Right atrium auricular region (tissue), 2 donors: Measurements from ENCODE around the gene TRMT11. TPM values are rescaled to one million over a fixed set of nuclear protein-coding genes. Genes with fewer than 3 reads are reported as not detected.

Experiments
- DNase-seq: peaks from one replicate; pipeline ENCODE4 v3.0.0-alpha.2; 2019; ENCODE audit warnings: low spot score
- H3K27ac ChIP-seq, 2 donors: fragments of 200-600 bp; sonication (generic); 1 replicate in 1 of 2; 2 replicates in 1 of 2; pipeline ENCODE4 v1.5.1; 2016 to 2019
- H3K27me3 ChIP-seq, 2 donors: fragments of 200-600 bp; sonication (generic); one replicate each; pipeline versions ENCODE4 v1.5.1 to v1.6.0; 2017 to 2019
- H3K36me3 ChIP-seq: fragments of 200-600 bp; sonication (generic); one replicate; pipeline ENCODE4 v1.5.1; 2016
- H3K4me1 ChIP-seq, 2 donors: fragments of 200-600 bp; sonication (generic); one replicate each; pipeline versions ENCODE4 v1.5.1 to v1.6.0; 2017 to 2019
- H3K4me3 ChIP-seq, 2 donors: fragments of 200-600 bp; sonication (generic); 1 replicate in 1 of 2; 2 replicates in 1 of 2; pipeline ENCODE4 v1.5.1; 2017 to 2019; ENCODE audit warnings: mild to moderate bottlenecking in 1 of 2, moderate library complexity in 1 of 2
- H3K9me3 ChIP-seq, 2 donors: fragments of 200-600 bp; sonication (generic); one replicate each; pipeline ENCODE4 v1.5.1; 2019
- total RNA-seq, 2 donors: library from RNA; depleted of rRNA; stranded (reverse); fragments of >200 nt; gene quantifications; one replicate each; pipeline ENCODE4 v1.1.0, GENCODE V29; 2016
- TF ChIP-seq, protein P1 (sequence below), 2 donors: fragments of 200-600 bp; sonication (generic); IDR thresholded peaks; one replicate each; pipeline ENCODE4 v1.5.1; 2019; ENCODE audit warnings: antibody characterized with exemption in 2 of 2

Gene TRMT11
- total RNA-seq, 2 donors from 2014 or later = 9.7 to 10.1 TPM

DNA sequence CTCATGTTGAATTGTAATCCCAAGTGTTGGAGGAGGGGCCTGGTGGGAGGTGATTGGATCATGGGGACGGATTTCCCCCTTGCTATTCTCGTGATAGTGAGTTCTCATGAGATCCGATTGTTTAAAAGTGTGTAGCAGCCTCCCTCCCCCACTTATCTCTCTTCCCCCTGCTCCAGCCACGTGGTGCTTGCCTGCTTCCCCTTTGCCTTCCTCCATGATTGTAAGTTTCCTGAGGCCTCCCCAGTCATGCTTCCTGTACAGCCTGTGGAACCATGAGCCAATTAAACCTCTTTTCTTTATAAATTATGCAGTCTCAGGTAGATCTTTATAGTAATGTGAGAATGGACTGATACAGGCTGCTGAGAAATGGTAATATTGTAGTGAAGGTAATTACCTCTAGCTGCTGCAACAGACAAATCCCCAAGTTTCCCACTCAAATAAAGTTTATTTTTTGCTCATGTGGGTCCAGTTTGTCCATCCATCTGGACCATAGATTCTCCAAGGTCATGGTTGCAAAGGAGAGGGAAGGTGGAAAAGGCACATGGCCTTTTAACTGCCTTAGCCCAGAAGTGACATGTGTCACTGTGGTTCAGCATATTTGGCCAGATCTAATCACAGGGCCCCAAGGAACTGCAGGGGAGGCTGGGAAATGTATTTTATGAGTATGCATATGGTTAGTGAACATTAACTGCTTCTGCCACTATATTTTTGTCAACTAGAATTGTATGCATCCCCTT, 89.2 kb downstream of the TRMT11 start:
- H3K27ac ChIP-seq = no peak overlapping the region
- DNase-seq = no peak
- no peak overlapping the region for H3K4me3 ChIP-seq
- no peaks in the 10 kb centered on the region for H3K9me3 ChIP-seq
- TF ChIP-seq, protein P1, sequence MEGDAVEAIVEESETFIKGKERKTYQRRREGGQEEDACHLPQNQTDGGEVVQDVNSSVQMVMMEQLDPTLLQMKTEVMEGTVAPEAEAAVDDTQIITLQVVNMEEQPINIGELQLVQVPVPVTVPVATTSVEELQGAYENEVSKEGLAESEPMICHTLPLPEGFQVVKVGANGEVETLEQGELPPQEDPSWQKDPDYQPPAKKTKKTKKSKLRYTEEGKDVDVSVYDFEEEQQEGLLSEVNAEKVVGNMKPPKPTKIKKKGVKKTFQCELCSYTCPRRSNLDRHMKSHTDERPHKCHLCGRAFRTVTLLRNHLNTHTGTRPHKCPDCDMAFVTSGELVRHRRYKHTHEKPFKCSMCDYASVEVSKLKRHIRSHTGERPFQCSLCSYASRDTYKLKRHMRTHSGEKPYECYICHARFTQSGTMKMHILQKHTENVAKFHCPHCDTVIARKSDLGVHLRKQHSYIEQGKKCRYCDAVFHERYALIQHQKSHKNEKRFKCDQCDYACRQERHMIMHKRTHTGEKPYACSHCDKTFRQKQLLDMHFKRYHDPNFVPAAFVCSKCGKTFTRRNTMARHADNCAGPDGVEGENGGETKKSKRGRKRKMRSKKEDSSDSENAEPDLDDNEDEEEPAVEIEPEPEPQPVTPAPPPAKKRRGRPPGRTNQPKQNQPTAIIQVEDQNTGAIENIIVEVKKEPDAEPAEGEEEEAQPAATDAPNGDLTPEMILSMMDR (IDR thresholded peaks at IDR 0.05) = no peak
- no peaks in the 10 kb centered on the region for H3K36me3 ChIP-seq
- H3K4me1 ChIP-seq = no peaks in the 10 kb centered on the region
- H3K27me3 ChIP-seq = no peaks in the 10 kb centered on the region

DNA sequence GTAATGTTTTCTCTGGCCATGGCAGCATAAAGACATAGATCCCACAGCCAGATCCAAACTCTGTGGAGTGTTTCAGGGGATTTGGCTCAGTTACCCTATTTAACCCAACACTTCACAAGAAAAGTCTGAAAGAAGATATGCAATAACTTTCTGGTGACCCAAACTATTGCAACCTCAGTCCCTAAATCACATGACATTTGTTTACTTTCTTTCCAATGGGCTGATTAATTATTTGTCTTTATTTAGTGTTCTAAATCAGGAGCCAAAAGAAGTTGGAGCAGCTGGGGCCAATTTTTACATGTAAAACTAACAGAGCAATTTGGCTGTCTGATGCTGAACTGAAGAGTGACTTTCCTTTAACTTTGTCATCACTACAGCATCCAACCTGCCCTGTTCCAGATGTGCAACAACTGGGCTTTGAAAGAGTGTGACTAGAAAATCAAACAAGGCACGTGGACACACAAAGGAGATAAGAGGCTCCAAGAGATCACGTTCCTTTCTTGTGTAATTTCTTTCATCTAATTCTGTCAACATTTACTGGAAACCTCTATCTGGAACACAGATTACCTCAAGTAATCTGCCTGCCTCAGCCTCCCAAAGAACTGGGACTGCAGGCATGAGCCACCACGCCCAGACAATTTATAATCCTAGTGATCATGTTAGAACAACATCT, 90.8 kb downstream of the TRMT11 start:
- Histone ChIP-seq H3K27ac (no peak overlapping the region), H3K27me3 (no peaks in the 10 kb centered on the region), H3K4me1 (no peaks in the 10 kb centered on the region), H3K4me3 (no peak overlapping the region), H3K36me3 (no peaks in the 10 kb centered on the region), H3K9me3 (no peaks in the 10 kb centered on the region)
- TF ChIP-seq, protein P1 (IDR thresholded peaks at IDR 0.05) = no peak
- DNase-seq = no peak

DNA sequence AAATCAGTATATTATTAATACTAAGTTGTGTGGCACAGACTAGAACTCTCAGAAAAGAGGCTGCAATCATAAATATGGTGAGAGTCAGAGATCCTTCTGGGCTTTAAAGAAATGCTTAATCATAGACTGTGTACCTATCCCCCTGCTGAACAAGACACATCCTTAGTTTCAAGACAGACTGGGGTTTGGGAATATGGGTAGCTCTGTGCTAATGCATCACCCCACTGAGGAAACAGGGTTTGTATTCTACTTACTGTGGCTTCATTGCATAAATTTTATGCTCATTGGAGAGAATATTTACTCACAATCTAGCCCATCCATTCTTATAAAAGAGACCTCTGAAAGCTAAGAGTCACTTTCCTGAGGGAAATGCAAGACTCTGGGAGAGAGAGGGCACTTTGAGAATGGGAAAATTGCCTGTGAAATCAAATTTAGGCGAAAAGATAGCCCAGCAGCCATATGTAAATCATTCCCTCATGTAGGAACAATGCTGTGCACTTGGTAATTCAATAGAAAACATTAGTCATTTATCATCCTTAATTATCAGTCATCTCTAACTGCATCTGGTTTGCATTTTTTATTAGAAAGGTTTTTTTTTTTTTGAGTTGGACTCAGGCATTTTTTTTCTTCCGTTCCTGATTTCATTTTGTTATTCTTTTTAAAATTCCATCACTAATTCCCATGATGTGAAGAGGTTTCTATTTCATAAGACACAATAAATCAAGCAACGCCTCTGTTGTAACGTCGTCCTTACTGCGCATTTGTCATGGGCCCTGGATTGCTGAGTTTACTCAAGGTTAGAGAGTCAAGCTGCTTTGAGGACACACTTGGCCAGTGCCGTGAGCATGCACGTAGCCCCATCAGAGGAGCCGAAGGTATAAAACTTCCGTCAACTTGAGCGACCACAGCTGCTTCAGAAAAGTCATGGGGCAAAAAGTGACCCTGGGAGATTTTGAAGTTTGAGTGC, 91.8 kb downstream of the TRMT11 start:
- H3K4me1 ChIP-seq = no peaks in the 10 kb centered on the region
- no peaks in the 10 kb centered on the region for H3K9me3 ChIP-seq
- TF ChIP-seq, protein P1 (IDR thresholded peaks at IDR 0.05) = no peak
- no peak overlapping the region for H3K27ac ChIP-seq
- H3K36me3 ChIP-seq = no peaks in the 10 kb centered on the region
- DNase-seq = no peak
- no peaks in the 10 kb centered on the region for H3K27me3 ChIP-seq
- H3K4me3 ChIP-seq = no peak overlapping the region

DNA sequence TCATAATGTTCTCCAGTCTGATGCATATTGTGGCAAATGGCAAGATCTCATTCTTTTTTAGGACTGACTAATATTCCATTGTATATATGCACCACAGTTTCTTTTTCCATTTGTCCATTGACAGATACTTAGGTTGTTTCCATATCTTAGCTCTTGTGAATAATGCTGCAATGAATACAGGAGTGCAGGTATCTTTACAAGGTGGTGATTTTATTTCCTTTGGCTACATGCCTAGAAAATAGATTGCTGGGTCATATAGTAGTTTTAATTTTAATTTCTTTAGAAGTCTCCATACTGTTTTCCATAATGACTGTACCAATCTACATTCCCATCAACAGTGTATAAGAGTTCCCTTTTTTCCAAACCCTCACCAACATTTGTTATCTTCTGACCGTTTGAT, 97.5 kb downstream of the TRMT11 start:
- Histone ChIP-seq H3K27ac (no peak overlapping the region), H3K9me3 (no peaks in the 10 kb centered on the region), H3K27me3 (no peaks in the 10 kb centered on the region), H3K4me3 (no peak overlapping the region), H3K36me3 (no peaks in the 10 kb centered on the region), H3K4me1 (no peaks in the 10 kb centered on the region)
- TF ChIP-seq, protein P1 (IDR thresholded peaks at IDR 0.05) = no peak
- no peak for DNase-seq

DNA sequence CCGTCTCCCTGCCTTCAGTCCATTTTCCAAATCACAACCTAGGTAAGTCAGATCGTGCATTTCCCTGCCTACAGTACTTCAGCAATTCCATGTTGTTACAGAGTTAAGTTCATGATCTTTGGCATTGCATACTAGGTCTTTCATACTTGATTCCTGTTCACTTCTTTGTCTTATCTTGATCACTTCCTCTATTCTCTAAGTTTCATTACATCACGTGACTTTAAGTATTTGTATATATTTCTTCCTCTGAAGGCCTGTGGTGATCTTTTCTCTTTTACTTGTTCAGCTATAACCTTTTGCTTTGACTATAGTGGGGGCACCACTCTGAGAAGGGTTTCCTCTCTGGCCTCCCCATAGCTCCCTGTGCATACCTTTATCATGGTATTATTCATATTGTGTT, 100.2 kb downstream of the TRMT11 start:
- DNase-seq = no peak
- TF ChIP-seq, protein P1 (IDR thresholded peaks at IDR 0.05) = no peak
- Histone ChIP-seq H3K27ac (no peak overlapping the region), H3K4me1 (no peaks in the 10 kb centered on the region), H3K4me3 (no peak overlapping the region), H3K27me3 (no peaks in the 10 kb centered on the region), H3K36me3 (no peaks in the 10 kb centered on the region), H3K9me3 (no peaks in the 10 kb centered on the region)

Other genes starting within 250 kb of the TRMT11 start
- 1 to 10 TPM; 1.8 to 2.7 TPM for gene HEY2, start 236.9 kb upstream of the TRMT11 start, total RNA-seq
- 10 to 100 TPM; 12.2 to 12.7 TPM for gene NCOA7, start 195.6 kb upstream of the TRMT11 start, total RNA-seq
- 10 to 100 TPM; 16.6 to 30.2 TPM for gene HINT3, start 29.8 kb upstream of the TRMT11 start, total RNA-seq